PC-3 (cell line): ENCODE measurements around the gene CD22.

Source experiments
- EZH2 ChIP-seq: fragments of 300-600 bp; sonication (generic); IDR thresholded peaks from one replicate; pipeline ENCODE4 v1.6.1; 2017; ENCODE audit warnings: antibody characterized with exemption, mild to moderate bottlenecking, low read length; ENCODE audit not compliant: unreplicated experiment
- TF ChIP-seq, protein P1 (sequence below): fragments of 300-600 bp; sonication (generic); conservative IDR thresholded peaks from 2 replicates; pipeline ENCODE4 v1.5.1; 2017; ENCODE audit warnings: antibody characterized with exemption, low read depth, mild to moderate bottlenecking, low read length

DNA sequence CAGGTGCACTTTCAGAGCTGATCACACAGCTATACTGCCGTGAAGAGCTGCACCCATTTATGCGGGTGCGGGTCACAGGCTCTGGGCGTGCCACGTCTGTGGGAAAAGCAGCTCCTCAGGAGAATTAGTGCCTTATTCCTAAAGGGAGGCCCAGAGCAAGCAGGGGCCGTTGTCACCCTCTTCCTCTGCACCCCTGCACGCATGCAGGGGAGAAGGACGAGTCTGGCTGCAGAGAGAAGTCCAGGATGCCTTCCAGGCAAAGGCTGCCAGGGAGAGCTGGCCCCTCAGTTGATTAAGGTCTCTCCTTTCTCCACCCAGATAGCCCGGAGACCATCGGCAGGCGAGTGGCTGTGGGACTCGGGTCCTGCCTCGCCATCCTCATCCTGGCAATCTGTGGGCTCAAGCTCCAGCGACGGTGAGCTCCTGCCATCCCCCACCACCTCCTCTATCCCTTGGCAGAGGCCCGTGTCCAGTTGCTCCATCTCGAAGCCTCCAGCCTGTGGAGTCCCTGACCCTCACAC lies 15.6 kb downstream of the CD22 start:
- no peak for TF ChIP-seq EZH2
- TF ChIP-seq, protein P1, sequence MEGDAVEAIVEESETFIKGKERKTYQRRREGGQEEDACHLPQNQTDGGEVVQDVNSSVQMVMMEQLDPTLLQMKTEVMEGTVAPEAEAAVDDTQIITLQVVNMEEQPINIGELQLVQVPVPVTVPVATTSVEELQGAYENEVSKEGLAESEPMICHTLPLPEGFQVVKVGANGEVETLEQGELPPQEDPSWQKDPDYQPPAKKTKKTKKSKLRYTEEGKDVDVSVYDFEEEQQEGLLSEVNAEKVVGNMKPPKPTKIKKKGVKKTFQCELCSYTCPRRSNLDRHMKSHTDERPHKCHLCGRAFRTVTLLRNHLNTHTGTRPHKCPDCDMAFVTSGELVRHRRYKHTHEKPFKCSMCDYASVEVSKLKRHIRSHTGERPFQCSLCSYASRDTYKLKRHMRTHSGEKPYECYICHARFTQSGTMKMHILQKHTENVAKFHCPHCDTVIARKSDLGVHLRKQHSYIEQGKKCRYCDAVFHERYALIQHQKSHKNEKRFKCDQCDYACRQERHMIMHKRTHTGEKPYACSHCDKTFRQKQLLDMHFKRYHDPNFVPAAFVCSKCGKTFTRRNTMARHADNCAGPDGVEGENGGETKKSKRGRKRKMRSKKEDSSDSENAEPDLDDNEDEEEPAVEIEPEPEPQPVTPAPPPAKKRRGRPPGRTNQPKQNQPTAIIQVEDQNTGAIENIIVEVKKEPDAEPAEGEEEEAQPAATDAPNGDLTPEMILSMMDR: no peak
